Testis (tissue), 2 donors: ENCODE data around the gene SLIT3.

Source experiments
- CTCF ChIP-seq, 3 experiments: fragments of 450-650 bp in 2 of 3; fragments of 200-600 bp in 1 of 3; sonication (generic) in 1 of 3; IDR thresholded peaks; one replicate each; pipeline ENCODE4 v1.5.1; 2016 to 2019; ENCODE audit warnings: antibody characterized with exemption in 3 of 3, mild to moderate bottlenecking in 2 of 3, moderate library complexity in 1 of 3
- POLR2A ChIP-seq: fragments of 450-650 bp; IDR thresholded peaks from one replicate; pipeline ENCODE4 v1.6.1; 2017; ENCODE audit warnings: antibody characterized with exemption, mild to moderate bottlenecking, moderate library complexity

DNA sequence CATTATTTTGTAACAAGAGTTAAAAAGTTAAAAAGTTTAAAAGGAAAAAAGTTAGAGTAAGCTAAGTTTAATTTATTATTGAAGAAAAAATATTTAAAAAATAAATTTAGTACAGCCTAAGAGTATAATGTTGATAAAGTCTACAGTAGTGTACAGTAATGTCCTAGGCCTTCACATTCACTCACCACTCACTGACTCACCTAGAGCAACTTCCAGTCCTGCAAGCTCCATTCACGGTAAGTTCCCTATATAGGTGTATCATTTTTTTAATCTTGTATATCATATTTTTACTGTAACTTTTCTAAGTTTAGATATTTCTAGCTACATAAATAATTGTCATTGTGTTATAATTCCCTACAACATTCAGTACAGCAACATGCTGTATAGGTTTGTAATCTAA, 652.4 kb downstream of the SLIT3 start:
- no peak for TF ChIP-seq CTCF (IDR thresholded peaks at IDR 0.05)
- no peak for TF ChIP-seq POLR2A
